ENCODE measurements around the gene ORC5. TPM values are rescaled to one million over a fixed set of nuclear protein-coding genes. Genes with fewer than 3 reads are reported as not detected.

The ORC5 gene
- 10 to 100 TPM; 18.3 to 53.6 TPM for total RNA-seq
- 1 to 10 TPM; 6.5 to 9.5 TPM for polyA plus RNA-seq
- long read RNA-seq, donor 1, transcript ORC5-201 (14 exons, 1,958 nt): major isoform, 8 of 18 reads
- long read RNA-seq, donor 1, partial matches to known transcripts: 9 of 18 reads
- long read RNA-seq, donor 1, other reads (novel, unspliced or antisense): 0 of 18 reads
- long read RNA-seq, donor 2, partial matches to known transcripts: 0 of 3 reads
- long read RNA-seq, donor 2, other reads (novel, unspliced or antisense): 0 of 3 reads
- long read RNA-seq, donor 3, partial matches to known transcripts: 0 of 4 reads
- long read RNA-seq, donor 3, other reads (novel, unspliced or antisense): 0 of 4 reads
- long read RNA-seq, donor 4, partial matches to known transcripts: 6 of 9 reads
- long read RNA-seq, donor 4, other reads (novel, unspliced or antisense): 0 of 9 reads
- long read RNA-seq, donor 5, partial matches to known transcripts: 7 of 13 reads
- long read RNA-seq, donor 5, other reads (novel, unspliced or antisense): 0 of 13 reads

DNA sequence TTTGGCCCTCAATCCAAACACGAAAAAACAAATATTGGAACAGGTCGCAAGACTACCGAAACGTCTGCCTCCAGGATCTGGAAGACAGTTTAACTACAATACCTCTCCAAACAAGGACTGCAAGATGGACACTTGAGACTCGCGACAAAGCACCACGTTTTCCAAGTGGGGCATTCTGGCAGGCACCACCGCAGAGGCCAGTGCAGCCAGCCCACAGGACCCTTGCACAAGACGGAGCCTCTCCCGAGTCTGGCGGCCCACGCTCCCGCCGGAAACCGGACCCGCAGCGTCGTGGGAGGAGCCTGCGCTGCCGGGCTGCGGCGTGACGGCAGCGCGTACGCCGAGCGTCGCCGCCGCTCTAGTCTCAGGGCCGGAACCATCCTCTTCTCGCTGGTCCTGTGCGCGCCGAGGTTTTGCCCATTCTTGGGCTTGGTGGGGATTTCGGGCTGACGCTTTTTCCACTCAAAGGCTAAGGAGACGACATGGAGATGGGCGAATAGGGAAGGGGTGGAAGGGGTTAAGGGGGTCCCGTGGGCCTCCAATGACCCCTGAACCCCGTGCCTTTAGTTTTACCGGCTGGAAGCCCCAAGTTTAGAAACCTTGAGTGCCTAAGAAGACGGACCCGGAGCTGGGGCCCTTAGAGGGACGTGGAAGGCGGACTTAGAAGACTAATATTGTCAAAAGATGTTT, at the start of gene ORC5:
Gene ORC5, minus strand, starts transcription at position 283 of the 690 bp plus-strand sequence. Its CDS starts 109 bp downstream, at position 174.
- DNase-seq (peak; percentile 83 to 93 (median 88)), ATAC-seq (ENCODE audit: insufficient read depth, low FRiP score) (peak; percentile 100)
- H3K27me3 ChIP-seq (ENCODE audit: control insufficient read depth in 3 of 3, insufficient read depth in 3 of 3, low read length in 2 of 3): no peaks in the 10 kb centered on the region
- peak within 1 kb of the TSS; percentile 81 to 86 for H3K27ac ChIP-seq (ENCODE audit: low read depth in 1 of 2, low read length in 1 of 2)
- 0% methylated on average over 47 of the region's 47 CpGs for WGBS, 2 donors
- peaks cover 2 to 18% (median 6%) of the 10 kb centered on the region in 5 donors for H3K4me1 ChIP-seq (ENCODE audit: control insufficient read depth in 5 of 5, insufficient read depth in 5 of 5, low read length in 5 of 5)
- peaks cover 0 to 3% (median 0%) of the 10 kb centered on the region in 4 donors for H3K9me3 ChIP-seq (ENCODE audit: control insufficient read depth in 4 of 4, insufficient read depth in 3 of 4, low read length in 3 of 4)
- TF ChIP-seq, protein P1, sequence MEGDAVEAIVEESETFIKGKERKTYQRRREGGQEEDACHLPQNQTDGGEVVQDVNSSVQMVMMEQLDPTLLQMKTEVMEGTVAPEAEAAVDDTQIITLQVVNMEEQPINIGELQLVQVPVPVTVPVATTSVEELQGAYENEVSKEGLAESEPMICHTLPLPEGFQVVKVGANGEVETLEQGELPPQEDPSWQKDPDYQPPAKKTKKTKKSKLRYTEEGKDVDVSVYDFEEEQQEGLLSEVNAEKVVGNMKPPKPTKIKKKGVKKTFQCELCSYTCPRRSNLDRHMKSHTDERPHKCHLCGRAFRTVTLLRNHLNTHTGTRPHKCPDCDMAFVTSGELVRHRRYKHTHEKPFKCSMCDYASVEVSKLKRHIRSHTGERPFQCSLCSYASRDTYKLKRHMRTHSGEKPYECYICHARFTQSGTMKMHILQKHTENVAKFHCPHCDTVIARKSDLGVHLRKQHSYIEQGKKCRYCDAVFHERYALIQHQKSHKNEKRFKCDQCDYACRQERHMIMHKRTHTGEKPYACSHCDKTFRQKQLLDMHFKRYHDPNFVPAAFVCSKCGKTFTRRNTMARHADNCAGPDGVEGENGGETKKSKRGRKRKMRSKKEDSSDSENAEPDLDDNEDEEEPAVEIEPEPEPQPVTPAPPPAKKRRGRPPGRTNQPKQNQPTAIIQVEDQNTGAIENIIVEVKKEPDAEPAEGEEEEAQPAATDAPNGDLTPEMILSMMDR (IDR thresholded peaks at IDR 0.05; ENCODE audit: control extremely low read depth, extremely low read depth): no peak
- peak within 1 kb of the TSS; percentile 86 for H3K4me3 ChIP-seq
- peaks cover 0 to 10% (median 7%) of the 10 kb centered on the region in 4 donors for H3K36me3 ChIP-seq (ENCODE audit: control insufficient read depth in 4 of 4, insufficient read depth in 4 of 4, low read length in 4 of 4)
- H3K9ac ChIP-seq (ENCODE audit: insufficient read depth in 1 of 2, low read length in 2 of 2): peak within 1 kb of the TSS; percentile 83

DNA sequence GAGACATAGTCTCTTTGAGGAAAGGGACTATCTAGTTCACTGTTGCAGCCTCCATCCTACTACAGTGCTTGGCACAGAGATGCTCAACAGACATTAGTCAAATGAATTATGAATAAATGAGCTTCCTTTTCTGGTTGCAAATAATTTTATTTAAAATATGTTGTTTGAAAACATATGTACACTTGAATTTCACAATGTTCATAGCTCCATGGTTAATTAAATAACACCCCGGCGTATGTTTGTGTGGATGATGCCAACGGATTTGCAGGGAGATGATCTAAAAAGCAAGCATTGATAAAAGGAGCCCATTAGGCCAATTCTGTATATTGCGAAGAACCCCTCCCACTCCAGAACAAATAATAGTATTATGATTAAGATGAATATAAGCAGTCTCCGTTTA, 47.8 kb upstream of the ORC5 start:
- no peak overlapping the region for H3K4me3 ChIP-seq
- ATAC-seq (ENCODE audit: insufficient read depth, low FRiP score) (no peak), DNase-seq (no peak)
- 79 to 89% methylated on average over 5 of the region's 5 CpGs for WGBS, 2 donors
- no peaks in the 10 kb centered on the region for H3K4me1 ChIP-seq (ENCODE audit: control insufficient read depth in 5 of 5, insufficient read depth in 5 of 5, low read length in 5 of 5)
- TF ChIP-seq, protein P1 (IDR thresholded peaks at IDR 0.05; ENCODE audit: control extremely low read depth, extremely low read depth): no peak
- no peaks in the 10 kb centered on the region for H3K27me3 ChIP-seq (ENCODE audit: control insufficient read depth in 3 of 3, insufficient read depth in 3 of 3, low read length in 2 of 3)
- H3K9ac ChIP-seq (ENCODE audit: insufficient read depth in 1 of 2, low read length in 2 of 2): no peak overlapping the region
- H3K36me3 ChIP-seq (ENCODE audit: control insufficient read depth in 4 of 4, insufficient read depth in 4 of 4, low read length in 4 of 4): no peaks in the 10 kb centered on the region
- no peaks in the 10 kb centered on the region for H3K9me3 ChIP-seq (ENCODE audit: control insufficient read depth in 4 of 4, insufficient read depth in 3 of 4, low read length in 3 of 4)
- no peak overlapping the region for H3K27ac ChIP-seq (ENCODE audit: low read depth in 1 of 2, low read length in 1 of 2)

DNA sequence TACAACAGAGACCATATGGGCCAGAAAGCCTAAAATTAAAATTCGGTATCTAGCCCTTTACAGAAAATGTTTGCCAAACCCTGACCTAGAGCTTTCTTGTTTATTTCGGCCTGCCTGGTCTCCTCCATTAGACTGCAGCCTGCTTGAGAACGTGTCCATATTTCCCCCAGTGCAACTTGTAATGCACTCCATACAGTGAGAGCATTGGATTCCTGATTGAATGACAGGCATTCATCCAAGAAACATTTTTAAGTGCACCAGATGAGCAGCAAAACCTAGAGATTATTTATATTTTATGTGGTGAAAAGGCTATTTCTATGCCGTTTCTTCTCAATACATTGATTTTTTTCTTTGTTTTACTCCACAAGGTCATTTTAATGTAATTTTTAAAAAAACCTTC, 47.4 kb upstream of the ORC5 start:
- no peaks in the 10 kb centered on the region for H3K4me1 ChIP-seq (ENCODE audit: control insufficient read depth in 5 of 5, insufficient read depth in 5 of 5, low read length in 5 of 5)
- WGBS, 2 donors: 88 to 94% methylated on average over 4 of the region's 4 CpGs
- H3K27me3 ChIP-seq (ENCODE audit: control insufficient read depth in 3 of 3, insufficient read depth in 3 of 3, low read length in 2 of 3): no peaks in the 10 kb centered on the region
- no peak overlapping the region for H3K4me3 ChIP-seq
- no peaks in the 10 kb centered on the region for H3K36me3 ChIP-seq (ENCODE audit: control insufficient read depth in 4 of 4, insufficient read depth in 4 of 4, low read length in 4 of 4)
- DNase-seq (no peak), ATAC-seq (ENCODE audit: insufficient read depth, low FRiP score) (no peak)
- no peaks in the 10 kb centered on the region for H3K9me3 ChIP-seq (ENCODE audit: control insufficient read depth in 4 of 4, insufficient read depth in 3 of 4, low read length in 3 of 4)
- TF ChIP-seq, protein P1 (IDR thresholded peaks at IDR 0.05; ENCODE audit: control extremely low read depth, extremely low read depth): no peak
- no peak overlapping the region for H3K9ac ChIP-seq (ENCODE audit: insufficient read depth in 1 of 2, low read length in 2 of 2)
- H3K27ac ChIP-seq (ENCODE audit: low read depth in 1 of 2, low read length in 1 of 2): no peak overlapping the region

Measured in lung (tissue), 16 donors.